ENCODE measurements around the gene BABAM2.
"Not testable (repeated sequence)": the region's sequence is repeated elsewhere in the genome, so short reads cannot be mapped to it uniquely, and the experiment has no call there.

DNA sequence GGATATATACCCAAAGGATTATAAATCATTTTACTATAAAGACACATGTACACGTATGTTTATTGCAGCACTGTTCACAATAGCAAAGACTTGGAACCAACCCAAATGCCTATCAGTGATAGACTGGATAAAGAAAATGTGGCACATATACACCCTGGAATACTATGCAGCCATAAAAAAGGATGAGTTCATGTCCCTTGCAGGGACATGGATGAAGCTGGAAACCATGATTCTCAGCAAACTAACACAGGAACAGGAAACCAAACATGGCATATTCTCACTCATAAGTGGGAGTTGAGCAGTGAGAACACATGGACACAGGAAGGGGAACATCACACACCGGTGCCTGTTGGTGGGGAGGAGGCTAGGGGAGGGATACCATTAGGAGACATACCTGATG, 135.7 kb downstream of the BABAM2 start:
- TF ChIP-seq POLR2A (IDR thresholded peaks at IDR 0.05), result not testable (repeated sequence)
- TF ChIP-seq, protein P1, sequence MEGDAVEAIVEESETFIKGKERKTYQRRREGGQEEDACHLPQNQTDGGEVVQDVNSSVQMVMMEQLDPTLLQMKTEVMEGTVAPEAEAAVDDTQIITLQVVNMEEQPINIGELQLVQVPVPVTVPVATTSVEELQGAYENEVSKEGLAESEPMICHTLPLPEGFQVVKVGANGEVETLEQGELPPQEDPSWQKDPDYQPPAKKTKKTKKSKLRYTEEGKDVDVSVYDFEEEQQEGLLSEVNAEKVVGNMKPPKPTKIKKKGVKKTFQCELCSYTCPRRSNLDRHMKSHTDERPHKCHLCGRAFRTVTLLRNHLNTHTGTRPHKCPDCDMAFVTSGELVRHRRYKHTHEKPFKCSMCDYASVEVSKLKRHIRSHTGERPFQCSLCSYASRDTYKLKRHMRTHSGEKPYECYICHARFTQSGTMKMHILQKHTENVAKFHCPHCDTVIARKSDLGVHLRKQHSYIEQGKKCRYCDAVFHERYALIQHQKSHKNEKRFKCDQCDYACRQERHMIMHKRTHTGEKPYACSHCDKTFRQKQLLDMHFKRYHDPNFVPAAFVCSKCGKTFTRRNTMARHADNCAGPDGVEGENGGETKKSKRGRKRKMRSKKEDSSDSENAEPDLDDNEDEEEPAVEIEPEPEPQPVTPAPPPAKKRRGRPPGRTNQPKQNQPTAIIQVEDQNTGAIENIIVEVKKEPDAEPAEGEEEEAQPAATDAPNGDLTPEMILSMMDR (IDR thresholded peaks at IDR 0.05), result not testable (repeated sequence)

All from heart left ventricle (tissue), 13 donors.